Hepatocyte (in vitro differentiated cells): ENCODE measurements around the gene FCRLA.
"Not testable (repeated sequence)": the region's sequence is repeated elsewhere in the genome, so short reads cannot be mapped to it uniquely, and the experiment has no call there.

Source experiments
- EZH2phosphoT487 ChIP-seq: fragments of 200-600 bp; sonication (generic); IDR thresholded peaks from one replicate; pipeline ENCODE4 v1.6.1; 2018; ENCODE audit warnings: antibody characterized with exemption, mild to moderate bottlenecking, low read depth, moderate library complexity; ENCODE audit not compliant: unreplicated experiment, severe bottlenecking
- TF ChIP-seq, protein P1 (sequence below): fragments of 200-600 bp; sonication (generic); IDR thresholded peaks from 2 replicates; pipeline ENCODE4 v1.5.1; 2016; ENCODE audit warnings: antibody characterized with exemption, mild to moderate bottlenecking; ENCODE audit not compliant: poor library complexity

DNA sequence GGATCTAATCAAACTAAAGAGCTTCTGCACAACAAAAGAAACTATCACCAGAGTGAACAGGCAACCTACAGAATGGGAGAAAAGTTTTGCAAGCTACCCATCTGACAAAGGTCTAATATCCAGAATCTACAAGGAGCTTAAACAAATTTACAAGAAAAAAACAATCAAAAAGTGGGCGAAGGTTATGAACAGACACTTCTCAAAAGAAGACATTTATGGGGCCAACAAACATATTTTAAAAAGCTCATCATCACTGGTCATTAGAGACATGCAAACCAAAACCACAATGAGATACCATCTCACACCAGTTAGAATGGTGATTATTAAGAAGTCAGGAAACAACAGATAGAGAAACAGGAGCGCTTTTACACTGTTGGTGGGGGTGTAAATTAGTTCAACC, 8.7 kb upstream of the FCRLA start:
- TF ChIP-seq, protein P1, sequence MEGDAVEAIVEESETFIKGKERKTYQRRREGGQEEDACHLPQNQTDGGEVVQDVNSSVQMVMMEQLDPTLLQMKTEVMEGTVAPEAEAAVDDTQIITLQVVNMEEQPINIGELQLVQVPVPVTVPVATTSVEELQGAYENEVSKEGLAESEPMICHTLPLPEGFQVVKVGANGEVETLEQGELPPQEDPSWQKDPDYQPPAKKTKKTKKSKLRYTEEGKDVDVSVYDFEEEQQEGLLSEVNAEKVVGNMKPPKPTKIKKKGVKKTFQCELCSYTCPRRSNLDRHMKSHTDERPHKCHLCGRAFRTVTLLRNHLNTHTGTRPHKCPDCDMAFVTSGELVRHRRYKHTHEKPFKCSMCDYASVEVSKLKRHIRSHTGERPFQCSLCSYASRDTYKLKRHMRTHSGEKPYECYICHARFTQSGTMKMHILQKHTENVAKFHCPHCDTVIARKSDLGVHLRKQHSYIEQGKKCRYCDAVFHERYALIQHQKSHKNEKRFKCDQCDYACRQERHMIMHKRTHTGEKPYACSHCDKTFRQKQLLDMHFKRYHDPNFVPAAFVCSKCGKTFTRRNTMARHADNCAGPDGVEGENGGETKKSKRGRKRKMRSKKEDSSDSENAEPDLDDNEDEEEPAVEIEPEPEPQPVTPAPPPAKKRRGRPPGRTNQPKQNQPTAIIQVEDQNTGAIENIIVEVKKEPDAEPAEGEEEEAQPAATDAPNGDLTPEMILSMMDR = not testable (repeated sequence)
- not testable (repeated sequence) for TF ChIP-seq EZH2phosphoT487
